H1 (cell line): ENCODE data around the gene TMEM222. TPM values are rescaled to one million over a fixed set of nuclear protein-coding genes. Genes with fewer than 3 reads are reported as not detected.

Source experiments
- ATF3 ChIP-seq: IDR thresholded peaks from 2 replicates; pipeline ENCODE4 v1.6.1; 2011; ENCODE audit warnings: low read depth, mild to moderate bottlenecking, low read length; ENCODE audit not compliant: insufficient read depth
- CBX5 ChIP-seq: fragments of 300-800, 300-1000 bp; sonication (generic); IDR thresholded peaks from 2 replicates; pipeline ENCODE4 v1.7.1; 2016; ENCODE audit warnings: antibody characterized with exemption, low read length, low read depth
- CTCF ChIP-seq, 3 experiments: IDR thresholded peaks; 1 replicate in 2 of 3; 2 replicates in 1 of 3; pipeline versions ENCODE4 v1.5.1 to v1.6.1; 2011; ENCODE audit warnings: low read length in 3 of 3, mild to moderate bottlenecking in 3 of 3, inconsistent platforms in 2 of 3, low read depth in 1 of 3, moderate library complexity in 1 of 3; ENCODE audit not compliant: insufficient read depth in 1 of 3; ENCODE audit errors: control extremely low read depth in 1 of 3
- GTF2F1 ChIP-seq: IDR thresholded peaks from 2 replicates; pipeline ENCODE4 v1.6.1; 2012; ENCODE audit warnings: low read depth, low read length, improper control_type of control experiment, borderline replicate concordance
- polyA plus RNA-seq, 7 experiments: library from polyadenylated mRNA; depleted of rRNA in 3 of 7; stranded (reverse) in 5 of 7; unstranded in 2 of 7; fragments of >200 nt in 5 of 7; fragments of 200-250 nt in 2 of 7; gene quantifications; 1 replicate in 5 of 7; 2 replicates in 1 of 7; 4 replicates in 1 of 7; pipeline versions ENCODE4 v1.2.1 to v1.2.3, GENCODE V29; 2011 to 2013; ENCODE audit warnings: missing spikeins in 2 of 7, mixed read lengths in 2 of 7
- total RNA-seq: library from RNA; stranded (reverse); fragmentation: NEBNext Ultra II Directional; extraction: Animal tissue kit (Norgen Biotek cat#: 25700); gene quantifications from 2 replicates; pipeline ENCODE4 v1.2.1, GENCODE V29; 2021

Gene TMEM222
- total and polyA plus RNA-seq, 2 of the 8 experiments (the other 6 are each of a cell fraction or from before 2014, with no cell fraction given): 27.0 to 51.8 TPM

DNA sequence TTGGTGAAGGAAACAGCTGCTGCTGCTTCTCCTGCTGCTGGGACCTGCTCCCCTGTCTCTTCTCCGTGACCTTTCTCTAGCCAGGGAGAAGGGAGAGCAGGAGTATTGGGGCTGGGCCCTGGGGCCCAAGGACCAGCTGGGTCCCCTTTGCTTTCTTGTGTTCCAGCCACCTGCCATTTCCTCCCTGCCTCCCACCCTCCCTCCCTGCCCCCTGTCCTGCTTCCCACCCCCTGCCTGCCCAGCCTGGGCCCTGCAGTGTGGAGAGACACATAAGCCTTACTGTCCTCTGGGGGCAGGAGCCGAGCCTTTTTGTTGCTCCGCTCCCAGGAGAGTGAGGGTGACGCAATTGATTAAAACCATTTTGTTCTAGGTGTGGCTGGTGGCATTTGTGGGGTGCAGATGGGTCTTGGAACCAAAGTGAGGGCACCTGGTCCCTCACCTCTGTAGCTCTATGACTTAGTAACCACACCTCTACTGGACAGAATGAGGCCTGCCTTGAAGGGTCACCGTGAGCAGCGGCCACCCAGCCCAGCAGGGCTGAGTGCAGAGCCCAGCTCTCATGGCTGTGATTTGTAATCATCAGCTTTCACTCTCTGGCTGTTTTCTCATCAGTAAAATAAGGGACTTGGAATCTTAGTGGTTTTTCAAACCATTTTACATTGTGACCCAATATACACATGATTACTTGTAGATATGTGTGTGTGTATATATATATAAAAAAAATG, 13.9 kb upstream of the TMEM222 start (continued):
- TF ChIP-seq GTF2F1: no peak
- TF ChIP-seq CBX5: no peak
- no peak for TF ChIP-seq CTCF (IDR thresholded peaks at IDR 0.05; ENCODE audit: control extremely low read depth in 1 of 3, insufficient read depth in 1 of 3, low read depth in 1 of 3, low read length in 3 of 3)
- 0 out of 2 replicates have a peak, but pooled peaks have one; percentile 15 for TF ChIP-seq ATF3
